Stimulated activated CD8-positive, alpha-beta memory T cell treated with anti-CD3 and anti-CD28 coated beads, Interleukin-12 subunit alpha, Interleukin-12 subunit beta, amount 100 ng/mL, for 24 hours (primary cell): ENCODE data around the gene CITED4.
"Not testable (repeated sequence)": the region's sequence is repeated elsewhere in the genome, so short reads cannot be mapped to it uniquely, and the experiment has no call there.

ENCODE experiments used
- DNase-seq: peaks from one replicate; pipeline ENCODE4 v3.0.0-alpha.2; 2020; ENCODE audit errors: extremely low read depth

Gene CITED4, protein sequence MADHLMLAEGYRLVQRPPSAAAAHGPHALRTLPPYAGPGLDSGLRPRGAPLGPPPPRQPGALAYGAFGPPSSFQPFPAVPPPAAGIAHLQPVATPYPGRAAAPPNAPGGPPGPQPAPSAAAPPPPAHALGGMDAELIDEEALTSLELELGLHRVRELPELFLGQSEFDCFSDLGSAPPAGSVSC

DNA sequence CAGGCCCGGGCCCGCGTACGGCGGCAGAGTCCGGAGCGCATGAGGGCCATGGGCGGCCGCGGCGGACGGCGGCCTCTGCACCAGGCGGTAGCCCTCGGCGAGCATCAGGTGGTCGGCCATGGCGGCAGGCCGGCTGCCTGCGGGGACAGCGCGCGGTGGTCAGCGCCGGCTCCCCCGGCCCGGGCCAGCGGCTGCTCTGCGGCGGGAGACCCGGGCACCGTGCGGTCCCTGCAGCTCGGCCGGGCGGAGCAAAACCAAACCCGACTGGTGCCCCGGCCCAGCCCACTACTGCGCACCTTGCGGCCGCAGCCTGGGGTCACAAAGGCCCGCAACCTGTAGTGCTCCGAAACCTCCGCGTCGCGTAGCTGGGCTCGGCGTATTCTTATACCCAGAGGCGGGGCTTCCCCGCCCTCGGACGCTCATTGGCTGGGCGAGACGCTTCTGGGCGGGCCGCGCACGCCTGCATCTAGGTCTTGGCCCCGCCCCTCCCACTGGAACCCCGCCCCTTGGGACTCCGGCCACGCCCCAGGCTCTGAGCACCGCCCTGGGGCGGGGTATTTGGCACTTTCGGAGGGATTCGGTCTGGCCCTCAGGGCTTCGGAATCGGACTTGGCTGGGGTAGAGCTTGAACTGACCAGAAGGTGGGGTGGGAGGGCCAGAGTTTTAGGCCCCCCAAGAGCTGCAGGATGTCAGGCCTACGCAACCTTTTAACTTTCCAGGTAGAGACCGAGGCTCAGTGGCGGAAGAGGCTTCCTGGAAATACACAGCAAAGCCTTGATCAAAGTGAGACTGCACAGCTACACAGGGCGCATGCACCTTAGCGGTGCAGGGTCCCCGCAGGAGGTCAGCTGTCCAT is at the start of gene CITED4:
Gene CITED4, minus strand, starts transcription at position 356 of the 856 bp plus-strand sequence. Its CDS starts 236 bp downstream, at position 120.
- peak; percentile 80 for DNase-seq

DNA sequence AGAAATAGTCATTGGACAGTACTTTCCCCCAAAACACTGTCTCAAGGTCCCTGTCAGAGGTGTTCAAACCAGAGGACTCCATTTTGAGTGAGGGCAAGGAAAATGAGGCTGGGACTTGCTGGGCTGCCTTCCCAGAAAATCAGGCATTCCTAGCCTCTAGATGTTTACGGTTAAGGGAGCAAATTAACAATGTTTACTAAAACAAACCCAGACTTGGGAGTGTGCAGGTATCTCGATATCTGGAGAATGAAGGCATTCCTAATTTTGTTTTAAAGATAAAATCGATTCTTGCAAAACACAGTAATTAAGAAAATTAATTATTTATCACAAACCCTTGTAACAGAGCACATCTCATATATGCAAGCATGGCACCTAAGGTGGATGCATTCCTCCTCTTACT is 48.9 kb upstream of the CITED4 start:
- DNase-seq: no peak

DNA sequence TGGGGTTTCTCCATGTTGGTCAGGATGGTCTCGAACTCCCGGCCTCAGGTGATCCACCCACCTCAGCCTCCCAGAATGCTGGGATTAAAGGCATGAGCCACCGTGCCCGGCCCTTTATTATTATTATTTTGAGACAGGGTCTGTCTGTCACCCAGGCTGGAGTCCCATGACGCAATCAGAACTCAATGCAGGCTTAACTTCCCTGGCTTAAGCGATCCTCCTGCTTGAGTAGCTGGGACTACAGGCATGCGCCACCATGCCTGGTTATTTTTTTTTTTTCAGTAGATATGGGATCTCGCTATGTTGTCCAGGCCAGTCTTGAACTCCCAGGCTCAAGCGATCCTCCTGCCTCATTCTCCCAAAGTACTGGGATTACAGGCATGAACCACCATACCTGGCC is 47.1 kb upstream of the CITED4 start:
- no peak for DNase-seq

DNA sequence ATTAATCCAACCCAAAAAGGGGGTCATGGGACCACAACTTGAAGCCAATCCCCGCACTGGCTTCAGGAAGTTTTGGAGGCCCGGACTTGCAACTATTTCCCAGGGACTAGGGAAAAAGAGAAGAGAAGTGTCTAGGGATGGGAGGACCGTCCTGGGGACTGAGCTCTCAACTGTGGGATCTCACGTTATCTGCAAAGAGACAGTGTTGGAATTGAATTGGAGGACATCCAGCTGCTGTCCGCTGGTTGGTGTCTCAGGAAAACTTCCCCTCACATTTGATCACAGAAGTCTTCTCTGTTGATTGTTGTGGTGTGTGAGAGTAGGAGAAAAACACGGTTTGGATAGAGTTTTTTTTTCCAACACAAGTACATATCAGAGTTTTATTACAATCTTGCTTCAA is 46.2 kb upstream of the CITED4 start:
- no peak for DNase-seq

DNA sequence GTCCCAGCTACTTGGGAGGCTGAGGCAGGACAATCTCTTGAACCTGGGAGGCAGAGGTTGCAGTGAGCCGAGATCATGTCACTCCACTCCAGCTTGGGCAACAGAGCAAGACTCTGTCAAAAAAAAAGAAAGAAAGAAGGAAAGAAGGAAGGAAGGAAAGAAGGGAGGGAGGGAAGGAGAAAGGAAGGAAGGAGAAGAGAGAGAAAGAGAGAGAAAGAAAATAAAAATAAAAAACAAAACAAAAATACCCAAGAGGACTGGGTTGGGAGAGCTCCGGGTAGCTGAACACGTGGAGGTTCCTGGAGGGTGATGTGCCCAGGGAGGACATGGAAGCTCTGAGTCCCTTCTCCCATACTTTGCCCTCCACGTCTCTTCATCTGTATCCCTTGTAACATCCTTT is 45.7 kb upstream of the CITED4 start:
- no peak for DNase-seq

DNA sequence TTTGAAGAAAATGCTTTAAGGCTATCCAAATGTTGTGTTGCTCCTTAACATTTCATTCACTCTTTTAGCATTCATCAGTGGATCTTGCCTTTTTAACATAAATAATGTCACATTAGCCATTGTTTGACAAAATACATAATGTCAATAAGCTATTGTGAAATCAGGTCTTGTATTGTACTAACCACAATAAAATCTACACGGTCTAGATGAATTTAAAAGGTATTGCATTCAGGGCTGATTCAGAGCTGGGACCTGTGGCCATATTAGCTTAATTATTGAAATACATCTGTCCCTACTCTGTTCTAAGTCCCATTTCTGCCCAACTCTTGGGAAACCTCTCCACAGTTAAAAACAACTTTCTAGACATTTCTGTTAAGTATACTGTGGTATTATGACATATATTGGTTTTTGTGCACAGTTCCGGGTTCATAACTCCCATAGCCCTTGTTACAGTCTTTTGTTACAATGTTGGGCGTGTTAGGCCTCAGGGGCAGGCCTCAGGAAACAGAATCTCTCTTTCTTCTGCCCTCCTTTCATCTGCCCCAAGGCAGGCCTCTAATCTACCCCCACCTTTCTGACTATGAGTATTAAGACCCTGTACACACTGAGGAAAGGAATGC is 44.7 kb upstream of the CITED4 start:
- DNase-seq: no peak

DNA sequence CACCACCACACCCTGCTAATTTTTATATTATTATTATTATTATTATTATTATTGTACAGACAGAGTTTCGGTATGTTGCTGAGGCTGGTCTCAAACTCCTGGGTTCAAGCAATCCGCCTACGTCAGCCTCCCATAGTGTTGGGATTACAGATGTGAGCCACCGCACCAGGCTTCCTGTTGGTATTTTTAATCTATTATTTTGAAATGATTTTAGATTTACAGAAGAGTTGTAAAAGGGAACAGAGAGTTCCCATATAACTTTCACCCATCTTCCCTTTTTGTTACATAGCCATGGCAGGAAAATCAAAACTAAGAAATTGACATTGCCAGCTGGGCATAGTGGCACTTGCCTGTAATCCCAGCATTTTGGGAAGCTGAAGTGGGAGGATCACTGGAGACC is 42.9 kb upstream of the CITED4 start:
- DNase-seq: no peak

DNA sequence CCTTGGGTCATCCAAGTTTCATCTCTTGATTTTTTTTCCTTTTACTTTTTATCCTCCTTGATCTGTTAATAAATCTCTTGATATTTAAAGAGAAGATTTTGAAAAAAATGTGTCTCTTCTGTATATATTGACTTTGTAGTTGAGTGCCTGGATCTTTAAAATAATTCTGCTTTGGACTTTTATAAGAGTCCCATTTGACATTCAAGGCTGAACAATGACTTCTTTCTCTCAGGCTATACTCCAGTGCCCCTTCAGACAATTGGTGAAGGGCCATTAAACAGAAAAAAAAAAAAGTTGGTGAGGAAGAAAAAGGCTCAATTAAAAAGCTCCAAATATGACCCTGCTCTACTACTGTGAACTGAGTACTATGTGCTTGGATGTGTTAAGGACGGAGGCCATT is 40.9 kb upstream of the CITED4 start:
- DNase-seq: no peak

DNA sequence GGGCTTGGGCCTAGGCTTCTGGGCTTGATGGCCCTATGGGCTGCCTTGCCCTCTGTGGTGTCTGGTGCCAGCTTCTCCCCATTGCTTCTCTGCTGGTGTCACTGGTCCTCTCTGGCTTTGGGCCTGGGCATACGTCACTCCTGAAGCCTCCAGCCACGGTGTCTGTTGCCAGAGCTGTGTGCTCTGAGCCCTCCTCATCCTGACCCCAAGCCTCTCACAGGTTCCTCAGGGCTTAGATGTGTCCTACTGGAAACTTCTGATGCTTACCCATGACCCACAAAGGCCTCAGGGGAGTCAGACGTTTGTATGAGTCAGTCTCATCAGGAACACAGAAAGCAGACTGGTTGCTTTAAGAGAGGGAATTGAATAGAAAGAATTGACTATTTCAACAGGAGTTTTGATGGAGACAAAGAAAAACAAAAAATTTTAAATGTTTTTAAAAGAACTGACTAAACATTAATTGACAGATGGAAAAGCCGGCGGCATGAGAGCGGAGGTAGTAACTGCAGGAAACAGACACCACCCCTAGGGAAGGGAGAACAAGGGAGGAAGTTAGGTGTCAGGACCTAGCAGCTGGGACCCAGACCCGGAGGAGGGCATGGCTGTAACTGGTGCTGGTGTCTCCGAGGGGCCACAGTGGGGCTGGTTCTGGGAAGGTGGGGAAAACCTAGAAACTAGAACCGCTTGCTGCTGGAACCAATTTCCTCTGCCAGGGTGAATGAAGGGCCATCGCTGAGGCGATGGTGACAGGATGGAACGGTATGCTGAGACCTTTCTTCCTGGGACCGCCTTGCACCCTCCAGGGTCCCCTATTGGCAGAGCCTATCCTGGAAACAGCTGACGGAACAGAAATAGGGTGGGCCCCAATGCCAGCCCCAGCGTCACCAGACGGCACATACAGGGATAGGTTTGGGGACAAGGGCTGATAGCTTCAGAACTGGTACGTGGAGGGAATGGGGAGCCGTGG is 40.0 kb upstream of the CITED4 start:
- DNase-seq: no peak

DNA sequence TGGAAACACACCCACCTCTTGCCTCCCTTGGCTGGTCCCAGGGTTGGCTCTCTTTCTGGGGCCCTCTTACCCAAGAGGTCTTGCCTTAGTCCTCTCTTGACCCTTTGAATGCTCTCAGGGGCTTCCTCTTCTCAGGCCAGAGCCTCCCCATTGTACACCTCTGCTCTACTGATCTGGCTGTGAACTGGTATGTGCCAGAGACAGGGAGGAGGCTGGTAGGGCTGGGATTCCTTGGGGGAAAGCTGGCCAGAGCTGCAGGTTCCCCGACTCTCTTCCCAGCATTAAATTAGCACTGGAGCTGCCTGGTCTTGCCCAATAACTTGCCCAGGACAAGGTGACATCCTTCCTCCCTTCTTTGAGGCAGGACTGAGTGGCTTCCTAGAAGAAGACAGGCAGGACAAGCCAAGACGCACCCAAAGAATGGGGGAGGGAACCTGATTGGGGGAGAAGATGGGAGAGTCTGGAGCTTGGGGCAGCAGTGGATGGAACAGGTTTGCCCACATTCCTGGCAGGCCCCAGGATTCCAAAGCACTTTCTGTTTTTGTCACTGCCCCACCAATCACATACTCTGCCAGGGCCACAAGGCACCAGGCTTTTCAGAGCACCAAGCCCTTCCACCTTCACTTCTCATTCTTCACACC is 37.2 kb upstream of the CITED4 start:
- DNase-seq: no peak

DNA sequence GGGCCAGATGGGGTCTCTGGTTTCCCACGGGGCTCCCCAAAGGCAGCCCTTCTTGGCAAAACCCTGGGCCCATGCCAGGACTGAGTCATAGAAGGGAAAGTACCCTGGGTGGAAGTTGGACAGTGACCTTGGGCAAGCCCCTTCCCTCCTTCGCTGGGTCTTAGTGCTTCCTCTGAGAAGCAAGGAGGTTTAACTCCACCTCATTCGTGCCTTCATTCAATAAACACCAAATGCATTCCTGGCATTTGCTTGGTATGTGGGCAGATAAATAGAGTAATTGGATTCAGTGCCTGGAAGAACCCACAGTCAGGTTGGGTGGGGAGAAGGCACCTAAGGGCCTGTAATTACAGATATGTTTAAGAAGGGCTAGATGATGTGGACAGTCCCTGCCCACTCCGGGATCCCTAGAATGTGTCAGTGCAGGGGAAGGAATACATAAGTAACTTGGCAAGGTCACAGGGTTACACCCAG is 36.3 kb upstream of the CITED4 start:
- no peak for DNase-seq

DNA sequence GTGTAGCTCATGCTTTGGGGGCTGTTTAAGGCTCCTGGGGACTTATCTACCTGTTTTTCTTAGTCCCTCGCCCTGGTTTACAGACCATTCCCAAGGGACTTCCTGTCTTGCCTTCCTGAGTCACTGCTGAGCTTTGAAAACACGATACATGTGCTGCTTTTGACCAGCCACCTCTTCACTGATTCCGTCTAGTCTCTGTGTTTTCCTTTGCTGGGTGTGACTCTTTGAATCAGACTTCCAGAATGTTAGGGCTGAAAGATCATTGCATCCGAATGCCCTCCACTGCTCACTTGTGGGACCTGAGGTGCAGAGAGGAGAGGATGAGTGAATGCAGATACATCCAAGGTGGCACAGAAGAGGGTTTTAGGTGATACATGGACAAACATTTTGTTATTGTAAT is 35.4 kb upstream of the CITED4 start:
- no peak for DNase-seq

DNA sequence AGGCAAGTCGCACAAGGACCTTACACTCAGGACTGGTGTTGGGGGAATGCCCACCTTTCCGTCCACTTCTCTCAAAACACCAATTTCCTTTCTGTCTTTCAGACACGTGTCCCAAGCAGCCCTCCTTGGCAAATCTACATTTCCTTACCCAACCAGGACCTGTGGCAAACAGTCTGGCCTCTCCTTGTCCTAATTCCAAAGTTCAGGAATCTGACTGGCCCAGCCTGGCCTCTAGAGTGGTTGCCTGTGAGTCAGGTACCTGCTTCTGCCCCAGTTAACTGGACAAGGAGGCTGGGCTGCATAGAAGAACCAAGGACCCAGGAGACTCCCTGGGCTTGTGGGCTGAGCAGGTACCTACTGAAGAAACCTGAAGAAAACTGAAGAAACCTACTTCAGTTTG is 34.3 kb upstream of the CITED4 start:
- no peak for DNase-seq

DNA sequence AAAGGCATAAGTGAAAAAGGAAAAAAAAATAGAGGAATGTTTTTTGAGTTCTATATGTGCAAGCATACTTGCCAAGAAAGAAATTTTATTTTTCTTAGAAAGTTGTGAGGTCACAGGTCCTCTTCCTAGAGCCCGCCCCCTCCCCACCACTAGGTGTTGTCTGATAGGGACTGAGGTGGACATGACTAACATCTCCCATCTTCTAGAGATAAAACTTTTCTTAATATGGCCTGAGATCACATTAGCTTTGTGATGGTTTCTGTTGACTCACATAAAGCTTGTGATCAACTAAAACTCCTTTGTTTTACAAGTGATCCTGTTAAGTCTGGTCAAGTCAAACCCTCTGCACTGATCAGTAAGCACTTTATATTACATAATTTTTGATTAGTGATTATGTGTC is 33.4 kb upstream of the CITED4 start:
- no peak for DNase-seq

DNA sequence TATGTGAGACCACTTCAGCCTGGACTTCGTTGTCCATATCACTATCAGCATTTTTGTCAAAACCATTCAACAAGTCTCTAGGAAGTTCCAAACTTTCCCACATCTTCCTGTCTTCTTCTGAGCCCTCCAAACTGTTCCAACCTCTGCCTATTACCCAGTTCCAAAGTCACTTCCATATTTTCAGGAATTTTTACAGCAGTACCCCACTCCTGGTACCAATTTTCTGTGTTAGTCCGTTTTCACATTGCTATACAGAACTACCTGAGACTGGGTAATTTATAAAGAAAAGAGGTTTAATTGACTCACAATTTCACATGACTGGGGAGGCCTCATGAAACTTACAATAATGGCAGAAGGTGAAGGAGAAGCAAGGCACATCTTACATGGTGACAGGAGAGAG is 32.7 kb upstream of the CITED4 start:
- not testable (repeated sequence) for DNase-seq

DNA sequence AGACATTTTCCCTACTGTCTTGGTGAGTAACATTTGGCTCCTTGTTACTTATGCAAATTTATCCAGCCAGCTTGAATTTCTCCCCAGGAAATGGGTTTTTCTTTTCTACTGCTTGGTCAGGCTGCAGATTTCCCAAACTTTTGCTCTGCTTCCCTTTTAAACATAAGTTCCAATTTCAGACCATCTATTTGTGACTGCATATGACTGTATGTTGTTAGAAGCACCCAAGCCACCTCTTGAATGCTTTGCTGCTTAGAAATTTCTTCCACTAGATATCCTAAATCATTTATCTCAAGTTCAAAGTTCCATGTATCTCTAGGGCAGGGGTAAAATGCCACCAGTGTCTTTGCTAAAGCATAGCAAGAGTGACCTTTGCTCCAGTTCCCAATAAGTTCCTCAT is 32.3 kb upstream of the CITED4 start:
- DNase-seq: no peak

DNA sequence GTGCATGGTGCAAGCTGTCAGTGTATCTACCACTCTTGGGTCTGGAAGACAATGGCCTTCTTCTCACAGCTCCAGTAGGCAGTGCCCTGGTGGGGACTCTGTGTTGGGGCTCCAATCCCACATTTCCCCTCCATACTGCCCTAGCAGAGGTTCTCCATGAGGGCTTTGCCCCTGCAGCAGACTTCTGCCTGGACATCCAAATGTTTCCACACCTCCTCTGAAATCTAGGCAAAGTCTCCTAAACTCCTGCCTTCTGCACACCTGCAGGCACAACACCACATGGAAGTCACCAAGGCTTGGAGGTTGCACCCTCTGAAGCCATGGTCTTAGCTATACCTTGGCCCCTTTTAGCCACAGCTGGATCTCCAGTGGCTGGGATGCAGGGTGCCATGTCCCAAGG is 31.8 kb upstream of the CITED4 start:
- no peak for DNase-seq

DNA sequence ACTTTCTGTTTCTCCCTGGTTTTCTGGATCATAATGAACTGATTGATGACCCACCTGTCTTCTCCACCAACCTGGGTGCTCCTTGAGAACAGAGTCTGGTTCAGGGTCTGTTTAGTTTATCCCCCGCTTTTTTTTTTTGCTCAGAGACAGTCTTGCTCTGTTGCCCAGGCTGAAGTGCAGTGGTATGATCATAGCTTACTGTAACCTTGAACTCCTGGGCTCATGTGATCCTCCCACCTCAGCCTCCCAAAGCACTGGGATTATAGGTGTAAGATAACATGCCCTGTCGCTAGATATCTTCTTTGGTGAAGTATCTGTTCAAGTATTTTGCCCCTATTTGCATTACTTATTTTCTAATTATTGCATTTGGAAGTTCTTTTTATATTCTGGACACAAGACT is 30.2 kb upstream of the CITED4 start:
- DNase-seq: no peak

DNA sequence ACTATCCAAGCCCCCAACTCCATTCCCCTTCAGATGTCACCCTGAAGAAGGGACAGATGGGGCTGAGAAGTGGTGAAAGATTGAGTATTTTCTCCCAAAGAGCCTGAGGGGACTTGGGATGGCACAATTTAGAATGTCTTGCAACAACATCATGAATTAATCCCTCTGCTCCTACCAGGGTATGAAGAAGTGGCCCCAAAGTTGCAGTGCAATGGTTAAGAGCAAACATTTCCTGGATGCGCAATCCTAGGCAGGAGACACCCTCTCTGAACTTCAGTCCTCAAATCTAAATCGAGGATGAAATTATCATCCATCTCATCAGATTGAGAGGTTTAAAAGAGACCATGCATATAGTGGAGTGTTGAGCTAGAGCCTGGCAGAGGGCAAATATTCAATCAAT is 28.6 kb upstream of the CITED4 start:
- DNase-seq: no peak

DNA sequence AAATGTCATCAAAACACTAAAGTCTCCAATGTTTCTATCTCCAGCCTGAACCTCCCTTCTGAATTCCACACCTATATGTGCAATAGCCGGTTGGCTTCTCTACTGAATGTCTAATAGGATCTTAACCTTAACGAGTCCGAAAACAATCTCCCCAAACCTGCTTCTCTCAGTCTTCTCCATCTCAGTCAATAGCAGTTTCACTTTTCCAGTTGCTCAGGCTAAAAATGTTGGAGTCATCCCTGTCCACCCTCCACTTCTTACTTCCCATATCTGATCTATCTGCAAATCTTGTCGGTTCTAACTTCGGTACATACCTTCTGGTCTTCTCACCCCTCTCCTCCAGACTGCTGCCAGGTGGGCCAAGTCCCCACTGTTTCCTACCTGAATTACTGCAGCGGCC is 25.5 kb upstream of the CITED4 start:
- DNase-seq: no peak

DNA sequence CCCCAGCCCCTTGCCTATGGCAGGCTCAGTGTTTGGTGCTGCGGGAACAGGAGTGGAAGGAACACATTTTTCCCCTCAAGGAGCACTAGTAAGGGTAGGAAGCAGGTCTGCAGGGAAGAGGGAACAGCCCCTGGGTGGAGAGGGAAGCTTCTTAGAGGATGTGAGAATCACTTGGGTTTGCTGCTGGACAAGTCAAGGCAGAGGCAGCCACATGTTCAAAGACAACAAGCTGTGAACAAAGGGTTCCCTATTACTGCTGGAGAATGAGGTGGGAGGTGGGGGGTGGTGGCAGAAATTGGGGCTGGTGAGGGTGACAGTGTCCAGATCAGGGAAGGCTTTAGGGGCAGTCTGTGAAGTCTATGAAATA is 24.8 kb upstream of the CITED4 start:
- DNase-seq: no peak
